Mesothelial cell of epicardium (in vitro differentiated cells): ENCODE measurements around the gene EML4. TPM values are rescaled to one million over a fixed set of nuclear protein-coding genes. Genes with fewer than 3 reads are reported as not detected.

Source experiments
- DNase-seq, 2 experiments: peaks; one replicate each; pipeline ENCODE4 v3.0.0; 2021; ENCODE audit warnings: low spot score in 2 of 2; ENCODE audit not compliant: unreplicated experiment in 2 of 2
- H3K27ac Mint-ChIP-seq: 2 replicates; pipeline ENCODE4 v1.8.0; 2021; ENCODE audit warnings: mixed read lengths
- H3K27me3 Mint-ChIP-seq: 2 replicates; pipeline ENCODE4 v1.8.0; 2021; ENCODE audit warnings: low read depth, mixed read lengths
- H3K36me3 Mint-ChIP-seq: 2 replicates; pipeline ENCODE4 v1.8.0; 2021; ENCODE audit warnings: mixed read lengths
- H3K4me1 Mint-ChIP-seq: 2 replicates; pipeline ENCODE4 v1.8.0; 2021; ENCODE audit warnings: mixed read lengths
- H3K4me3 Mint-ChIP-seq: 2 replicates; pipeline ENCODE4 v1.8.0; 2021; ENCODE audit warnings: mild to moderate bottlenecking, moderate library complexity, mixed read lengths
- H3K9me3 Mint-ChIP-seq: 2 replicates; pipeline ENCODE4 v1.8.0; 2021; ENCODE audit warnings: mixed read lengths
- CTCF ChIP-seq: fragments of 200-600 bp; sonication (generic); IDR thresholded peaks from one replicate; pipeline ENCODE4 v1.5.0; 2021; ENCODE audit warnings: antibody characterized with exemption; ENCODE audit not compliant: unreplicated experiment
- total RNA-seq: library from RNA; stranded (reverse); gene quantifications from 3 replicates; pipeline ENCODE4 v1.2.1, GENCODE V29; 2021

EML4 gene
- total RNA-seq, 1 donor from 2014 or later = 95.6 TPM

DNA sequence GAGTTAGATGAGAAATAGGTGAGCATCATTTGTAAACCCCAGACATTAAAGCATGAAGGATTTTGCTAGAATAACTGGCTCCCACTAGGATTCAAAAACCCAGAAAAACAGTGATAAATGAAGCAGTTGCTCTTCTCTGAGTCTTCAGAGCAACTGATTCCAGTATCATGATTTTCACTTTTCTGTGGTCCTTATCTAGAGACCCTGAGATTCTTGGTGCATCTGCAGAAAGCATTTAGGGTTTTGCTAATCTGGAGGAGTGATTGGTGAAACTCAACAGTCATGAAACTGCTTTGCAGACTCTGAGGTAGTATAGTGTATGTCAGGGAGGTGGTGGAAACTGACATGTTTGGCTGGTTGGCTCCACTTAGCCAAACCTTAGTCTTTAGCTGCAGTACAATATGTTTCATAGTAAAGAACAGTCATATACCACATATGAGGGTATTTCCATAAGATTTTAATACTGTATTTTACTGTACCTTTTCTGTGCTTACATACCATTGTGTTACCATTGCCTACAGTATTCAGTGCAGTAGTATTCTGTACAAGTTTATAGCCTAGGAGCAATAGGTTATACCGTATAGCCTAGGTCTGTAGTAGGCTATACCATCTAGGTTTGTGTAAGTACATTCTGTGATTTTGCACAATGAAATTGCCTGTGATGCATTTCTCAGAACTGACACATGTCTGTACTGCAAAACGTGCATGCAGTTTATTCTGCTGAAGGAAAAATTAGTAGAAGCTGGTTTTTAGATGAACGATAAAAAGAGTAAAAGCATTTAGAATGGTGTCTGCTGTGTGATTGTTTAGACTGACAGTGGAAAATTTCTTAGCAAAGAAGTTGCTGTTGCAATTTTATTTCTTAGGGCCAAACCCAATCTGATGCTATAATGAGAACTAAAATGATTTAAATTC, 23.8 kb downstream of the EML4 start:
- Mint-ChIP-seq H3K9me3 (no peaks in the 10 kb centered on the region), H3K4me1 (peaks cover 26% of the 10 kb centered on the region), H3K27ac (peak overlapping the region; percentile 50), H3K36me3 (peaks cover 1% of the 10 kb centered on the region), H3K27me3 (no peaks in the 10 kb centered on the region), H3K4me3 (no peak overlapping the region)
- DNase-seq = no peak
- no peak for TF ChIP-seq CTCF

GRCh38 chr2:42193722-42194187, 24.6 kb downstream of the EML4 start:
- H3K4me1 Mint-ChIP-seq = peaks cover 26% of the 10 kb centered on the region
- no peak for TF ChIP-seq CTCF
- no peak overlapping the region for H3K4me3 Mint-ChIP-seq
- no peaks in the 10 kb centered on the region for H3K27me3 Mint-ChIP-seq
- peak overlapping the region; percentile 39 for H3K27ac Mint-ChIP-seq
- no peak for DNase-seq
- H3K36me3 Mint-ChIP-seq = peaks cover 4% of the 10 kb centered on the region
- no peaks in the 10 kb centered on the region for H3K9me3 Mint-ChIP-seq

DNA sequence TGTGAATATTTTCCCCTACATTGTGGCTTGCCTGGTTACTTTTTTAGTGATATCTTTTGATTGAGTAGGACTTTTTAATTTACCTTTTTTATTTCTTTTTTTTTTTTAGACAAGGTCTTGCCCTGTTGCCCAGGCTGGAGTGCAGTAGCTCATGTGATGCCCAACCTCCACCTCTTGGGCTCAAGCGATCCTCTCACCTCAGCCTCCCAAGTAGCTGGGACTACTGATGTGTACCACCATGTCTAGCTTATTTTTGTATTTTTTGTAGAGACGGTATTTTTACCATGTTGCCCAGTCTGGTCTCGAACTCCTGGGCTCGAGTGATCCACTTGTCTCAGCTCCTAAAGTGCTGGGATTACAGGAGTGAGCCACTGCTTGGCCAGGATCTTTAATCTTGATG, 25.3 kb downstream of the EML4 start:
- H3K4me3 Mint-ChIP-seq = no peak overlapping the region
- peaks cover 4% of the 10 kb centered on the region for H3K9me3 Mint-ChIP-seq
- no peak overlapping the region for H3K27ac Mint-ChIP-seq
- peaks cover 4% of the 10 kb centered on the region for H3K36me3 Mint-ChIP-seq
- TF ChIP-seq CTCF = no peak
- no peaks in the 10 kb centered on the region for H3K27me3 Mint-ChIP-seq
- DNase-seq = no peak
- peaks cover 32% of the 10 kb centered on the region for H3K4me1 Mint-ChIP-seq

- peak overlapping the region; percentile 18 for H3K27ac Mint-ChIP-seq
Observed at GRCh38 chr2:42195559-42195958, 26.4 kb downstream of the EML4 start.

GRCh38 chr2:42196070-42196402, 26.9 kb downstream of the EML4 start:
- Mint-ChIP-seq H3K4me3 (no peak overlapping the region), H3K27me3 (no peaks in the 10 kb centered on the region), H3K4me1 (peaks cover 38% of the 10 kb centered on the region), H3K36me3 (peaks cover 4% of the 10 kb centered on the region), H3K9me3 (peaks cover 6% of the 10 kb centered on the region), H3K27ac (peak overlapping the region; percentile 76)
- no peak for TF ChIP-seq CTCF
- no peak for DNase-seq

More at GRCh38 chr2:42195559-42195958, 26.4 kb downstream of the EML4 start:
- DNase-seq = no peak
- Mint-ChIP-seq H3K4me1 (peaks cover 34% of the 10 kb centered on the region), H3K36me3 (peaks cover 4% of the 10 kb centered on the region), H3K4me3 (no peak overlapping the region), H3K27me3 (no peaks in the 10 kb centered on the region), H3K9me3 (peaks cover 6% of the 10 kb centered on the region)
- TF ChIP-seq CTCF = no peak
